SH-SY5Y (cell line): ENCODE measurements around the gene DENND6A.

Source experiments
- GATA2 ChIP-seq: IDR thresholded peaks from 2 replicates; pipeline ENCODE4 v1.6.1; 2011; ENCODE audit warnings: mild to moderate bottlenecking, low read depth, low read length
- GATA3 ChIP-seq: IDR thresholded peaks from 2 replicates; pipeline ENCODE4 v1.6.1; 2011; ENCODE audit warnings: low read depth, mild to moderate bottlenecking, low read length, moderate library complexity

DENND6A gene

GRCh38 chr3:57624801-57625200 is 68.1 kb downstream of the DENND6A start:
- no peak for TF ChIP-seq GATA2
- no peak for TF ChIP-seq GATA3

DNA sequence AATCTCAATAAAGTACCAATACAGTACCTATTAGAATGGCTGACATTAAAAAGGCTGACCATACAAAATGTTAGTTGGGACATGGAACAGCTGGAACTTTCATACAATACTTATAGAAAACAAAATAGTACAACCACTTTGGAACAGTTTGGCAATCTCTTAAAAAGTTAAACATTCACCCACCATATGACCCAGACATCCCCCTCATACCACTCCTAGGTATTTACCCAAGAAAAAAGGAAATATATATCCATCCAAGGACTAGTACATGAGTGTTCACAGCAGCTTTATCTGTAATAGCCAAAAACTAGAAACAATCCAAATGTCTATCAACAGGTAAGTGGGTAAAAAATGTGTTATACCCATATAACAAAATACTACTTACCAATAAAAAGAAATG is 70.5 kb downstream of the DENND6A start:
- TF ChIP-seq GATA3 = no peak
- TF ChIP-seq GATA2 = no peak

DNA sequence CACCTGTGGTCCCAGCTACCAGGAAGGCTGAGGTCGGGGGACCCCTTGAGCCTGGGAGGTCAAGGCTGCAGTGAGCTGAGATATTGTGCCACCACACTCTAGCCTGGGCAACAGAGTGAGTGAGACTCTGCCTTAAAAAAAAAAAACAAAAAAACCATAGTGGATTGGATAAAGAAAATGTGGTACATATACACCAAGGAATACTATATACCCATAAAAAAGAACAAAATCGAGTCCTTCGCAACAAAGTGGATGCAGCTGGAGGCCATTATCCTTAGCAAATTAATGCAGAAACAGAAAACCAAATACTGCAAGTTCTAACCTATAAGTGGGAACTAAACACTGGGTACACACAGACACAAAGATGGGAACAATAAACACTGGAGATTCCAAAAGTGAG is 75.1 kb downstream of the DENND6A start:
- TF ChIP-seq GATA3 = no peak
- TF ChIP-seq GATA2 = no peak

DNA sequence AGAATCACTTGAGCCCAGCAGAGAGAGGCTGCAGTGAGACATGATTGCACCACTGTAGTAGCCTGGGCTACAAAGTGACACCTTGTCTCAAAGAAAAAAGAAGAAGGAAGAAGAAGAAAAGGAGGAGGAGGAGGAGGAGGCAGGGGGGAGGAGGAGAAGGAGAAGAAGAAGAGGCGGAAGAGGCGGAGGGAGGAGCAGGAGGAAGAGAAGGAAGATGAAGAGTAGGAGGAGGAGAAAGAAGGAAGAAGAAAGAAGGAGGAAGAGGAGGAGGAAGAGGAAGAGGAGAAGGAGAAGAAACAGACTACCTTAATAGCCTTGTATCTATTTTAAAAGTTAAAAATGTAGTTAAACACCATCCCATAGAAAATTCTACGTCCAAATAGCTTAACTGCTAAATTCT is 76.6 kb downstream of the DENND6A start:
- TF ChIP-seq GATA3 = no peak
- no peak for TF ChIP-seq GATA2

- TF ChIP-seq GATA2 = no peak
- TF ChIP-seq GATA3 = no peak
These were observed 87.2 kb downstream of the DENND6A start for GRCh38 chr3:57605683-57606082.

GRCh38 chr3:57604971-57605370 is 87.9 kb downstream of the DENND6A start:
- TF ChIP-seq GATA3 (no peak), GATA2 (no peak)

DNA sequence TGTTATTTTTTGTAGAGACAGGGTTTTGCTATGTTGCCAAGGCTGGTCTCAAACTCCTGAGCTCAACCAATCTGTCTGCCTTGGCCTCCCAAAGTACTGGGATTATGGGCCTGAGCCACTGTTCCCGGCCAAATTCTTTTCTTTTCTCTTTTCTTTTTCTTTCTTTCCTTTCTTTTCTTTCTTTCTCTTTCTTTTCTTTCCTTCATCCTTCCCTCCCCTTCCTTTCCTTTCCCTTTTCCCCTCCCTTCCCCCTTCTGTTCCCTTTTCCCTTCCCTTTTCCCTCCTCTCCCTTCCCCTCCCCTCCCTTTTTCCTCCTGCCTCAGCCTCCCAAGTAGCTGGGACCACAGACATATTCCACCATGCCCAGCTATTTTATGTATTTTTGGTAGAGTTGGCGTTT is 92.7 kb downstream of the DENND6A start:
- TF ChIP-seq GATA3 (no peak), GATA2 (no peak)

DNA sequence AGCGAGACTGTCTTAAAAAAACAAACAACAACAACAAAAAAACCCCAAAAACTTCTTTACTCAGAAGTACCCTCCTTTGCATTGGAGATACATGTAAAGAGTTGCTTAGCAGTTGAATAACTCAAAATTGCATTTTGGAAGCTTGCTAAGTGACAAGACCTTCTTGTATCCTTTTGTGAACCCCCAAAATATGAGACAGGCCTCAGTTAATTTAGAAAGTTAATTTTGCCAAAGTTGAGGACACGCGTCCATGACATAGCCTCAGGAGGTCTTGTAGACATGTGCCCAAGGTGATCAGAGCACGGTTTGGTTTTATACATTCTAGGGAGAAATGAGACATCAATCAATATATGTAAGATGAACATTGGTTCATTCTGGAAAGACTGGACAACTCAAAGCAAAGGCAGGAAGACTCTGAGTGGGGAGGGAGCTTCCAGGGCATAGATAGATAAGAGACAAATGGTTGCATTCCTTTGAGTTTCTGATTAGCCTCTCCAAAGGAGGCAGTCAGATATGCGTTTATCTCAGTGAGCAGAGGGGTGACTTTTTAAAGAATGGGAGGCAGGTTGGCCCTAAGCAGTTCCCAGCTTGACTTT is 94.0 kb downstream of the DENND6A start:
- no peak for TF ChIP-seq GATA2
- no peak for TF ChIP-seq GATA3

DNA sequence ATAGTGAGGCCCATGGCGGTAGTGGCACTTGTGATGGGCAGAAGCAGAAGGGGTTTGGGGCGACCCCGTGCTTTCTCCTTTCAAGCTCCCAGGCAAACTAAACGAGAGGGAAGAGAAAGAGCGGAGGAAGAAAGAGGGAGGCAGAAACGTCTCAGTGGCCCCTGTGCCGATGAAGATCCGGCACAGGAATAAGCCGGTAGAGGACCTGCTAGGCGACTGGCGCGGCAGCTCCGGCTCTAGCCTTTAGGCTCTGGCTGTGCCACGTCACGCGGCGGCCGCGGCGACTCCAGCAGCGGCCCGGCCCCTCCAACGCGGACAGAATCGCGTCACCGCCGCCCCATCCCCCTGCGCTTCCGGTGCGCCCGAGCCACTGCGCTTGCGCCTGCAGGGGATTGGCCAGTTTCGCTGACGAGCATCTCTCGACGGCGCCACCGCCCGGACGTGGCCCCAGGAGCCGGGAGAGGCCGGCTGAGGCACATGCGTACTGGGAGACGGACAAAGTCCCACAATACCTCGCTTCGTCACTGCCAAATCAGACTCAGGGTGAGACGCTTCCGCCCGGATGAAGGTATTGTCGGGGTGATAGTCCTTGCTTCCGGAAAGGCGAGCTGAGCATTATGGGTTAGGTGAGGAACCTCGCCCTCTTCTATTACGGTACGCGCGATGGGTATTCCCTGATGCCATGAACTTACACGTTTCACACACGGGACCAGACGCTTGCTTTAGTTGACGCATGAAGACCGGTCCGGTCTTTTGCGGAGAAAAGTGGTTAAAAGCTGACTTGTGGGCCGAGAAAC is 95.6 kb downstream of the DENND6A start, which contains the start of gene ARF4:
Gene ARF4 (minus strand): TSS at position 218 of the 797 bp plus-strand sequence. CDS start 204 bp downstream, at position 14.
- TF ChIP-seq GATA2 = no peak
- TF ChIP-seq GATA3 = no peak

- TF ChIP-seq GATA3 (no peak), GATA2 (no peak)
These were observed 96.3 kb downstream of the DENND6A start for GRCh38 chr3:57596495-57597126.

DNA sequence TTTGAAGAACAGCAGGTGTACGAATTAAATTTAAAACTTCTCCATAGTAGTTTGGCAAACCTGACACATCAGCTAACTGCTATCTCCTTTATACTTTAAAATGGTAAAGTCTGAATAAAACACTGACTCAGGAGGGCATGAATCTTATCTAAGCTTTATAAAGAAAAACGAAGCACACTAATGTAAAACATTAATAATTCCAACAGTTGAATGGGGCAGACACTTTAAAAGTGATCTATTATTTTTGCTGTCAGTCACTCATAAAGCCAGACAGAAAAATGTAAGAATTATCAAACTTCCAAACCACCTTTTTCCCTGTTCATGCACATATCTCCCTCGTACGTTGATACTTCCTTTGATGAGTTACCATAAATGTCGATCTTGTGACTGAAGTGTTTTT is 98.3 kb downstream of the DENND6A start:
- TF ChIP-seq GATA2 (no peak), GATA3 (no peak)

GRCh38 chr3:57594144-57594543 is 98.7 kb downstream of the DENND6A start:
- TF ChIP-seq GATA2 (no peak), GATA3 (no peak)

DNA sequence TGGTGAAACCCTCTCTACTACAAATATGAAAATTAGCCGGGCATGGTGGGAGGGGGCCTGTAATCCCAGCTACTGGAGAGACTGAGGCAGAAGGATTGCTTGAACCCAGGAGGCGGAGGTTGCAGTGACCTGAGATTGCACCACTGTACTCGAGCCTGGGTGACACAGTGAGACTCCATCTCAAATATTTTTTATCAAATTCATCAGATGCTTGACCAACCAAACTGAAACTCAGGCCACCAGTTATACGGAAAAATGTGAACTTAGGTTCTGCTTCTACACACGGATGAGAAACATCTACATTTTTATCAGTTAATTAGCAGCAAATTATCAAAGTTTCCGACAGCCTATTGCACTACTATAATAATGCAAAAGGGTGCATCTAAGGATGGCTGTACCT is 100.6 kb downstream of the DENND6A start:
- no peak for TF ChIP-seq GATA3
- TF ChIP-seq GATA2 = no peak

DNA sequence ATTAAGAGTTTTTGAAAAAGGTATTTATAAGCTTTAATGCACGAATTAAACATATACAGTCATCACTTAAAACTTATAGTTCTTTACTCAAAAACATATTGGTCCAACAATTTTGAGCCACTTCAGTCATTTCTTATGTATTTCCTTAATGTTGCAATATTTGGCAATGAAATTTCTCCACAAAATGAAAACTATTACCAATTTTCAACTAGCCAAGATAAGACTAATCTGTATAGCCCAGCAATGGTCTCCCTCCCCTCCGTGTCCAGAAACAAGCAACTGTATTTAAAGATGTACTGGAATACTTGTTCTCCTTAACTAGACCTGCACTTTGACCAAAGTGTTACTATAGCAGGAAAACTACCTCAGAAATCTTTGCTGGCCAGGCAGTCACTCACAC is 105.0 kb downstream of the DENND6A start:
- TF ChIP-seq GATA2 = no peak
- TF ChIP-seq GATA3 = no peak

- no peak for TF ChIP-seq GATA2
- no peak for TF ChIP-seq GATA3
These were observed 106.1 kb downstream of the DENND6A start for GRCh38 chr3:57586778-57587177.

- TF ChIP-seq GATA2 (no peak), GATA3 (no peak)
These were observed 109.3 kb downstream of the DENND6A start for GRCh38 chr3:57583544-57583943.
